Colonic mucosa (tissue), 4 donors: Measurements from ENCODE around the gene ZP4. TPM values are rescaled to one million over a fixed set of nuclear protein-coding genes. Genes with fewer than 3 reads are reported as not detected.

ENCODE experiments used
- DNase-seq: peaks from one replicate; pipeline ENCODE4 v3.0.0-alpha.2; 2020
- H3K27ac ChIP-seq: fragments of 200-600 bp; one replicate; pipeline ENCODE4 v1.8.0; 2021
- H3K27me3 ChIP-seq: fragments of 200-600 bp; one replicate; pipeline ENCODE4 v1.8.0; 2021
- H3K36me3 ChIP-seq: fragments of 200-600 bp; one replicate; pipeline ENCODE4 v1.8.0; 2021
- H3K4me1 ChIP-seq: fragments of 200-600 bp; one replicate; pipeline ENCODE4 v1.8.0; 2021; ENCODE audit warnings: mild to moderate bottlenecking
- H3K4me3 ChIP-seq: fragments of 200-600 bp; one replicate; pipeline ENCODE4 v1.8.0; 2021
- H3K9ac ChIP-seq, 2 donors: one replicate each; pipeline ENCODE4 v1.7.0; 2013; ENCODE audit warnings: control low read depth in 2 of 2, low read depth in 2 of 2, low read length in 2 of 2
- H3K9me3 ChIP-seq: fragments of 200-600 bp; one replicate; pipeline ENCODE4 v1.8.0; 2021
- intact Hi-C: fragments of 100-400 bp; cut with DNase I; formaldehyde crosslinking; loops from one replicate; pipeline ENCODE4 v1.14.1; 2022
- total RNA-seq, 2 donors: library from RNA; stranded (reverse); fragmentation: NEBNext Ultra II Directional in 1 of 2; extraction: Animal tissue kit (Norgen Biotek cat#: 25700) in 1 of 2; gene quantifications; one replicate each; pipeline ENCODE4 v1.2.1, GENCODE V29; 2021
- TF ChIP-seq, protein P1 (sequence below): fragments of 200-600 bp; IDR thresholded peaks from one replicate; pipeline ENCODE4 v1.8.0; 2022; ENCODE audit warnings: antibody characterized with exemption, mild to moderate bottlenecking
- donor health status: healthy.
- donor health status: DM: no; HTN: no; CAD: no.
- donor health status: DM: no; HTN: no; CAD: no.

ZP4 gene
- total RNA-seq, 2 donors from 2014 or later: not detected

DNA sequence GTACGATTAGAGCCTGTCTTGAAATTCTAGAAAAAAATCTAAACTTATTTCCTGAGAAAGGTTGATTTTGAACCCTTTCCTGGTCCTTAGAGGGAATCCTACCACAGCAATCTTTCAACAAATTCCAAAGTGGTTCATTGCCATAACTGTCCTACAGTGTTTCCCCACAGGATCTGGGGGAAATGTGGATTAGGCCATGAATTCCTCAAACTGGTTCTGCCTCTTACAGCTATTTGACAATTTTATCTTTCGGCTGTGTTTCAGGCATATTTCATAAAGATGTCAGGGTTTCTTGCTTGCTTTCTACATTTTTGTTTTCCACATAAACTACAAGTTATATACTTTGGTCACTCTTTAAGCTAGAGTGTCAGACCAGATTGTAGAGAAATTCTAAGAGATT, 544 bp upstream of the ZP4 start:
- no peaks in the 10 kb centered on the region for H3K27me3 ChIP-seq
- H3K9ac ChIP-seq: no peak overlapping the region
- TF ChIP-seq, protein P1, sequence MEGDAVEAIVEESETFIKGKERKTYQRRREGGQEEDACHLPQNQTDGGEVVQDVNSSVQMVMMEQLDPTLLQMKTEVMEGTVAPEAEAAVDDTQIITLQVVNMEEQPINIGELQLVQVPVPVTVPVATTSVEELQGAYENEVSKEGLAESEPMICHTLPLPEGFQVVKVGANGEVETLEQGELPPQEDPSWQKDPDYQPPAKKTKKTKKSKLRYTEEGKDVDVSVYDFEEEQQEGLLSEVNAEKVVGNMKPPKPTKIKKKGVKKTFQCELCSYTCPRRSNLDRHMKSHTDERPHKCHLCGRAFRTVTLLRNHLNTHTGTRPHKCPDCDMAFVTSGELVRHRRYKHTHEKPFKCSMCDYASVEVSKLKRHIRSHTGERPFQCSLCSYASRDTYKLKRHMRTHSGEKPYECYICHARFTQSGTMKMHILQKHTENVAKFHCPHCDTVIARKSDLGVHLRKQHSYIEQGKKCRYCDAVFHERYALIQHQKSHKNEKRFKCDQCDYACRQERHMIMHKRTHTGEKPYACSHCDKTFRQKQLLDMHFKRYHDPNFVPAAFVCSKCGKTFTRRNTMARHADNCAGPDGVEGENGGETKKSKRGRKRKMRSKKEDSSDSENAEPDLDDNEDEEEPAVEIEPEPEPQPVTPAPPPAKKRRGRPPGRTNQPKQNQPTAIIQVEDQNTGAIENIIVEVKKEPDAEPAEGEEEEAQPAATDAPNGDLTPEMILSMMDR: no peak
- H3K4me3 ChIP-seq: no peak overlapping the region
- no peaks in the 10 kb centered on the region for H3K36me3 ChIP-seq
- no peaks in the 10 kb centered on the region for H3K9me3 ChIP-seq
- no peak for DNase-seq
- intact Hi-C loops: no loop called here
- no peak overlapping the region for H3K27ac ChIP-seq
- no peaks in the 10 kb centered on the region for H3K4me1 ChIP-seq

DNA sequence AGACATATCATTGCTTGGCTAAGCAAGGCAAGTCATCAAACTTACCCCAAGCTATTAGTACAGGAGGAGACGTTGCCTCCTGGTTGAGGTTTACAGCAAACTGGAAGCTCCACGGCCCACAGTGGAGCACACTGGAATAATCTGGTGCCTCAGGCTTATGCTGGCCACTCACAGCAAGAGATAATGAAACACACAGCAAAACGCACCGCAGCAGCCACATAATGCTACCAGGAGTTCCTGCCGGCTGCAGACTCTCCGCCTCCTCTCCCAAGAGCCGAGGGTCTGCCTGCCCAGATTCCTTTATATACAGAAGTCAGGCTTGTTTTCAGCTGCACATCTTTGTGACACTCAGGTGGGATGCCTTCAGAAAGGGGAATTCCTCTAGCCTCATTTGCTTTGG, 306 bp downstream of the ZP4 start:
- Histone ChIP-seq H3K9ac (no peak overlapping the region), H3K9me3 (no peaks in the 10 kb centered on the region), H3K36me3 (no peaks in the 10 kb centered on the region), H3K27me3 (no peaks in the 10 kb centered on the region), H3K4me1 (no peaks in the 10 kb centered on the region), H3K27ac (no peak overlapping the region), H3K4me3 (no peak overlapping the region)
- no peak for DNase-seq
- TF ChIP-seq, protein P1: no peak
- intact Hi-C loops: no loop called here

DNA sequence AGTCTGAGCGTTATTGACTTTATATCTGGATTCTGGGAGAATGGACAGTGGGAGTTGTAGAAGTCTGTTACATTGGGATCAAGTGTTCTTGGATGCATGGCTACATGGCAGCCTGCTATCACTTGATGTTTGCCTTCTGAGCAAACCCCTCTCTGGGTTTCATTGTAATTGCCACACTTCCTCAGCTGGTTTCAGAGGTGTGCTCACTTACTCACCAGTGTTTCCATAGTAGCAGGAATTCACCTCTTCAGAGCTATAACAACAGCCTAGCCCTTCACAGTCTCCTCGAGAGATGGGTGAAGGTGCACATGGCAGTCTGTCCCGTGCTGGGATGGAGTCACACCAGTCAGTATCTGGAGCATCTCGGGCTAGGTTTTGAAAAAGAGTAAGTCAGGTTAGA, 2.6 kb downstream of the ZP4 start:
- intact Hi-C loops: no loop called here
- Histone ChIP-seq H3K9me3 (no peaks in the 10 kb centered on the region), H3K27me3 (no peaks in the 10 kb centered on the region), H3K4me3 (no peak overlapping the region), H3K9ac (no peak overlapping the region), H3K36me3 (no peaks in the 10 kb centered on the region), H3K27ac (no peak overlapping the region), H3K4me1 (no peaks in the 10 kb centered on the region)
- TF ChIP-seq, protein P1: no peak
- DNase-seq: no peak

DNA sequence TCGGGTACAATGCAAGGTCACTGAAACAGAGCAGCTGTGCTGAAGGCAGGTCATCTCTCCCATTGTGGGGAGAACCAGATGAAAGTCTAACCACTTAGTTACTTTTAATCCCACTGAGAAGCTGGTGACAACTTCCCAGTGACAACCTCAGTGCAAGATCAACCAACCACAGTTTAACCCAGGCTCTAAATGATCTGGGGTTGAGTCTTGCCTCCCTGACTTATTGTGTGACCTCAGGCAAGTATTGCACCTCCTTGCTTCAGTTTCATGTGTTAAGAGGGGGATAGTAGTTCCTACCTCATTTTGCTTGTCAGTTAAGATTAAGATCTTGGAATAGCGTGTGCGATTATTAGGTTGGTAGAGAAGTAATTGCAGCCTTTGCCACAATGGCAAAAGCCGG, 3.2 kb downstream of the ZP4 start:
- no peaks in the 10 kb centered on the region for H3K27me3 ChIP-seq
- no peak overlapping the region for H3K27ac ChIP-seq
- DNase-seq: no peak
- H3K36me3 ChIP-seq: no peaks in the 10 kb centered on the region
- TF ChIP-seq, protein P1: no peak
- no peaks in the 10 kb centered on the region for H3K9me3 ChIP-seq
- no peak overlapping the region for H3K4me3 ChIP-seq
- intact Hi-C loops: no loop called here
- no peak overlapping the region for H3K9ac ChIP-seq
- no peaks in the 10 kb centered on the region for H3K4me1 ChIP-seq

DNA sequence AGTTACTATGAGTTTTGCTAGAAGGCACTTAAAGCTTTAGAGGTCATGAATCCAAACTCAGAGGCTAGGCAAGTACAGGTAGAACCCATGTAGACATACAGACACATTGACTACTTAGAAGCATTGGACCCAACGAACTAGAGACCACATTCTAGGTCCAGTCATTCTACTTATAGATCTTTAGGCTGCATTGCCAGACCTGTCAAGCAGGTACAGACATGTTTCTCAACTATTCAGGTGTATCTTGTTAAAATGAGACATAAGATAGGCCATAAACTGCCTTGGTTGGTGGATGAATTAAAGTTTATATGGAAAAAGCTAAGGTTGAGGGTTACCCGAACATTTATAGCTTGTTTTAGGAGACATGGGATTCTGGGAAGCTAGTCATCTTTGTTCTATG, 6.5 kb downstream of the ZP4 start:
- Histone ChIP-seq H3K9ac (no peak overlapping the region), H3K9me3 (no peaks in the 10 kb centered on the region), H3K27me3 (no peaks in the 10 kb centered on the region), H3K4me3 (no peak overlapping the region), H3K4me1 (no peaks in the 10 kb centered on the region), H3K27ac (no peak overlapping the region), H3K36me3 (no peaks in the 10 kb centered on the region)
- intact Hi-C loops: no loop called here
- TF ChIP-seq, protein P1: no peak
- DNase-seq: no peak

DNA sequence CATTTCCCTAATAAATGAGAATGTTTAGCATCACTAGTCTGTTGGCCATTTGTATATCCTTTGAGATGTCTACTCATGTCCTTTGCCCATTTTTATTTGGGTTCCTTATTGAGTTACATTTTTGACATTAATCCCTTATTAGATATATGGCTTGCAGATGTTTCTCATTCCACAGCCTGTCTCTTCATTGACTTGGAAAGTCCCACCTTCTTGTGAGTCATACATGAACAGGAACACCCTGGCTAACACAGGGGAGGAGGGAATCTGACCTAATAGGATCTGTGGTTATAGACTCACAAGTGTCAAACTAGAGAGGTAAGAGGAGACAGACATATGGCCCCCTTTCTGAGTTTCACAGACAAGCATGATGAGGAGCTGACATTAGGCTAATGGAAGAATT, 11.5 kb downstream of the ZP4 start:
- Histone ChIP-seq H3K4me1 (no peaks in the 10 kb centered on the region), H3K9me3 (no peaks in the 10 kb centered on the region), H3K27ac (no peak overlapping the region), H3K27me3 (no peaks in the 10 kb centered on the region), H3K36me3 (no peaks in the 10 kb centered on the region), H3K9ac (no peak overlapping the region), H3K4me3 (no peak overlapping the region)
- DNase-seq: no peak
- intact Hi-C loops: no loop called here
- TF ChIP-seq, protein P1: no peak
